Upper lobe of left lung (tissue), 6 donors: ENCODE measurements around the gene ZDHHC17. TPM values are rescaled to one million over a fixed set of nuclear protein-coding genes. Genes with fewer than 3 reads are reported as not detected.
A peak's percentile ranks its signal among the peaks of the same experiment; 100 is the strongest.

Source experiments
- ATAC-seq, 2 donors: fragments of 200-7000 bp; cut with Tn5 transposase; one replicate each; pipeline ENCODE4 v1.9.1; 2022; ENCODE audit warnings: mild to moderate bottlenecking in 2 of 2, moderate library complexity in 2 of 2; ENCODE audit not compliant: low FRiP score in 2 of 2
- DNase-seq, 2 donors: peaks; one replicate each; pipeline ENCODE4 v3.0.0-alpha.2; 2019 to 2020
- H3K27ac ChIP-seq, 4 donors: fragments of 200-600 bp; sonication (generic); one replicate each; pipeline ENCODE4 v1.5.1; 2016 to 2019
- H3K27me3 ChIP-seq, 4 donors: fragments of 200-600 bp; sonication (generic); one replicate each; pipeline ENCODE4 v1.5.1; 2017 to 2019
- H3K36me3 ChIP-seq, 4 donors: fragments of 200-600 bp; sonication (generic); one replicate each; pipeline ENCODE4 v1.5.1; 2016 to 2019
- H3K4me1 ChIP-seq, 4 donors: fragments of 200-600 bp; sonication (generic); one replicate each; pipeline ENCODE4 v1.5.1; 2018 to 2019
- H3K4me3 ChIP-seq, 4 donors: fragments of 200-600 bp; sonication (generic); one replicate each; pipeline ENCODE4 v1.5.1; 2017 to 2019; ENCODE audit warnings: mild to moderate bottlenecking in 2 of 4, moderate library complexity in 1 of 4
- H3K9me3 ChIP-seq, 4 donors: fragments of 200-600 bp; sonication (generic); one replicate each; pipeline ENCODE4 v1.5.1; 2018 to 2019
- CTCF ChIP-seq, 6 experiments: fragments of 450-650 bp in 4 of 6; fragments of 200-600 bp in 2 of 6; sonication (generic) in 2 of 6; IDR thresholded peaks; one replicate each; pipeline ENCODE4 v1.5.1; 2016 to 2019; ENCODE audit warnings: antibody characterized with exemption in 6 of 6
- EP300 ChIP-seq, 4 donors: sonication (generic); formaldehyde crosslinking; IDR thresholded peaks; one replicate each; pipeline ENCODE4 v1.5.1; 2017; ENCODE audit warnings: antibody characterized with exemption in 4 of 4, control low read depth in 2 of 4
- POLR2A ChIP-seq, 4 donors: fragments of 450-650 bp; IDR thresholded peaks; one replicate each; pipeline ENCODE4 v1.5.1; 2016 to 2017; ENCODE audit warnings: antibody characterized with exemption in 4 of 4, mild to moderate bottlenecking in 2 of 4
- POLR2AphosphoS5 ChIP-seq, 2 donors: sonication (generic); formaldehyde crosslinking; IDR thresholded peaks; one replicate each; pipeline ENCODE4 v1.5.1; 2017; ENCODE audit warnings: antibody characterized with exemption in 2 of 2
- WGBS, 2 donors: methylation state at CpG; one replicate each; pipeline ENCODE4 v1.1.5; 2017 to 2018; 5-methylcytosine and 5-hydroxymethylcytosine counted together
- total RNA-seq, 6 donors: library from RNA; depleted of rRNA in 4 of 6; stranded (reverse); fragments of >200 nt in 4 of 6; gene quantifications; one replicate each; pipeline versions ENCODE4 v1.1.0 to v1.2.1, GENCODE V29; 2016 to 2021
- donor health status: DM: no; HTN: no; CAD: no; lungs with moderate emphysema.
- donor health status: DM: no; HTN: yes; CAD: no; lungs with severe emphysema.

Gene ZDHHC17
- total RNA-seq, 6 donors from 2014 or later, result 13.0 to 107 (median 30.0) TPM

GRCh38 chr12:76876696-76877229, 112.8 kb downstream of the ZDHHC17 start:
- TF ChIP-seq POLR2A (IDR thresholded peaks at IDR 0.05), result no peak
- TF ChIP-seq CTCF (IDR thresholded peaks at IDR 0.05), result no peak
- TF ChIP-seq POLR2AphosphoS5 (IDR thresholded peaks at IDR 0.05), result no peak
- no peak for TF ChIP-seq EP300 (IDR thresholded peaks at IDR 0.05)
- Histone ChIP-seq H3K4me3 (peak overlapping the region in 1 of 4 donors; percentile 78), H3K27me3 (peaks cover 0 to 4% (median 0%) of the 10 kb centered on the region in 4 donors)

GRCh38 chr12:76878099-76878898, 114.4 kb downstream of the ZDHHC17 start:
- DNase-seq, result peak; percentile 27 to 63
- H3K4me1 ChIP-seq, result peaks cover 6 to 23% (median 10%) of the 10 kb centered on the region in 4 donors
- TF ChIP-seq CTCF (IDR thresholded peaks at IDR 0.05) (peak in 4 of 6 experiments; percentile 20 to 44 (median 30)), EP300 (IDR thresholded peaks at IDR 0.05) (no peak), POLR2A (IDR thresholded peaks at IDR 0.05) (no peak)
- no peaks in the 10 kb centered on the region for H3K9me3 ChIP-seq
- H3K4me3 ChIP-seq, result peak overlapping the region; percentile 58 to 78 (median 68)
- 0 to 1% methylated on average over 32 to 44 of the region's 44 CpGs for WGBS, 2 donors
- peaks cover 0 to 4% (median 0%) of the 10 kb centered on the region in 4 donors for H3K27me3 ChIP-seq
- peak; percentile 28 to 42 for ATAC-seq
- H3K27ac ChIP-seq, result peak overlapping the region; percentile 90 to 94 (median 92)
- no peaks in the 10 kb centered on the region for H3K36me3 ChIP-seq

More at GRCh38 chr12:76876696-76877229, 112.8 kb downstream of the ZDHHC17 start:
- DNase-seq (no peak), ATAC-seq (no peak)
- H3K9me3 ChIP-seq, result no peaks in the 10 kb centered on the region
- no peak overlapping the region for H3K27ac ChIP-seq
- no peaks in the 10 kb centered on the region for H3K36me3 ChIP-seq
- 97% methylated on average over 2 of the region's 2 CpGs for WGBS, 2 donors
- peaks cover 6 to 23% (median 10%) of the 10 kb centered on the region in 4 donors for H3K4me1 ChIP-seq

GRCh38 chr12:76878899-76879709, 115.2 kb downstream of the ZDHHC17 start, which contains the start of gene CSRP2:
CSRP2 (minus strand) TSS chr12:76879019; CDS start chr12:76866260, 12,759 bp downstream.
- peaks cover 6 to 23% (median 10%) of the 10 kb centered on the region in 4 donors for H3K4me1 ChIP-seq
- no peaks in the 10 kb centered on the region for H3K36me3 ChIP-seq
- H3K27ac ChIP-seq, result peak within 1 kb of the TSS; percentile 90 to 94 (median 92)
- peak; percentile 34 to 91 for TF ChIP-seq POLR2AphosphoS5 (IDR thresholded peaks at IDR 0.05)
- TF ChIP-seq EP300 (IDR thresholded peaks at IDR 0.05), result peak in 1 of 4 donors; percentile 40
- TF ChIP-seq POLR2A (IDR thresholded peaks at IDR 0.05), result peak in 3 of 4 donors; percentile 53 to 83 (median 77)
- TF ChIP-seq CTCF (IDR thresholded peaks at IDR 0.05), result peak; percentile 15 to 35 (median 20)
- WGBS, 2 donors, result 2 to 4% methylated on average over 23 to 50 of the region's 71 CpGs
- H3K4me3 ChIP-seq, result peak within 1 kb of the TSS; percentile 58 to 78 (median 68)
- H3K27me3 ChIP-seq, result peaks cover 0 to 4% (median 0%) of the 10 kb centered on the region in 4 donors
- no peaks in the 10 kb centered on the region for H3K9me3 ChIP-seq
- ATAC-seq, result peak; percentile 95 to 98
- peak; percentile 93 to 98 for DNase-seq

GRCh38 chr12:76879710-76880518, 116.0 kb downstream of the ZDHHC17 start:
- ATAC-seq, result no peak
- 56 to 63% methylated on average over 13 of the region's 13 CpGs for WGBS, 2 donors
- H3K4me3 ChIP-seq, result peak overlapping the region in 3 of 4 donors; percentile 58 to 78 (median 62)

More at GRCh38 chr12:76879710-76880518, 116.0 kb downstream of the ZDHHC17 start:
- Histone ChIP-seq H3K4me1 (peaks cover 6 to 23% (median 10%) of the 10 kb centered on the region in 4 donors), H3K9me3 (no peaks in the 10 kb centered on the region), H3K27me3 (peaks cover 0 to 4% (median 0%) of the 10 kb centered on the region in 4 donors), H3K36me3 (no peaks in the 10 kb centered on the region), H3K27ac (peak overlapping the region; percentile 90 to 94 (median 92))
- DNase-seq, result no peak
- no peak for TF ChIP-seq POLR2AphosphoS5 (IDR thresholded peaks at IDR 0.05)
- TF ChIP-seq CTCF (IDR thresholded peaks at IDR 0.05), result peak in 1 of 6 experiments; percentile 2
